HEK293 (cell line): ENCODE measurements around the gene RNF43.

Source experiments
- GLI4 ChIP-seq: fragments of 450-650 bp; formaldehyde crosslinking; IDR thresholded peaks from 2 replicates; pipeline ENCODE4 v1.5.1; 2016; ENCODE audit warnings: missing biosample characterization, missing genetic modification characterization
- KLF9 ChIP-seq: fragments of 450-650 bp; formaldehyde crosslinking; IDR thresholded peaks from 2 replicates; pipeline ENCODE4 v1.5.1; 2016; ENCODE audit warnings: missing biosample characterization, missing genetic modification characterization, low read depth
- PRDM6 ChIP-seq: fragments of 450-650 bp; formaldehyde crosslinking; IDR thresholded peaks from 2 replicates; pipeline ENCODE4 v1.5.1; 2017; ENCODE audit warnings: missing biosample characterization, missing genetic modification characterization
- RBAK ChIP-seq: fragments of 450-650 bp; formaldehyde crosslinking; IDR thresholded peaks from 2 replicates; pipeline ENCODE4 v1.5.1; 2016; ENCODE audit warnings: missing biosample characterization, missing genetic modification characterization
- REPIN1 ChIP-seq: fragments of 450-650 bp; formaldehyde crosslinking; IDR thresholded peaks from 2 replicates; pipeline ENCODE4 v1.5.1; 2017; ENCODE audit warnings: missing biosample characterization, missing genetic modification characterization, low read depth
- TCF7L2 ChIP-seq: IDR thresholded peaks from 2 replicates; pipeline ENCODE4 v1.6.1; 2011; ENCODE audit warnings: low read depth, mild to moderate bottlenecking, inconsistent platforms, low read length, moderate library complexity, borderline replicate concordance
- ZBTB11 ChIP-seq: fragments of 450-650 bp; formaldehyde crosslinking; conservative IDR thresholded peaks from 2 replicates; pipeline ENCODE4 v1.5.1; 2016; ENCODE audit warnings: low read depth, missing biosample characterization, missing genetic modification characterization
- ZBTB21 ChIP-seq: fragments of 450-650 bp; formaldehyde crosslinking; IDR thresholded peaks from 2 replicates; pipeline ENCODE4 v1.5.1; 2017; ENCODE audit warnings: missing biosample characterization, missing genetic modification characterization
- ZNF112 ChIP-seq: fragments of 450-650 bp; formaldehyde crosslinking; IDR thresholded peaks from 2 replicates; pipeline ENCODE4 v1.5.0; 2017; ENCODE audit warnings: missing biosample characterization, missing genetic modification characterization
- ZNF132 ChIP-seq: fragments of 450-650 bp; formaldehyde crosslinking; IDR thresholded peaks from 2 replicates; pipeline ENCODE4 v1.5.1; 2017; ENCODE audit warnings: missing biosample characterization, missing genetic modification characterization, borderline replicate concordance
- ZNF202 ChIP-seq: fragments of 450-650 bp; formaldehyde crosslinking; IDR thresholded peaks from 2 replicates; pipeline ENCODE4 v1.5.1; 2016; ENCODE audit warnings: missing biosample characterization, missing genetic modification characterization, borderline replicate concordance
- ZNF223 ChIP-seq: fragments of 450-650 bp; formaldehyde crosslinking; IDR thresholded peaks from 2 replicates; pipeline ENCODE4 v1.5.1; 2016; ENCODE audit warnings: missing biosample characterization, missing genetic modification characterization
- ZNF280C ChIP-seq: fragments of 450-650 bp; formaldehyde crosslinking; IDR thresholded peaks from 2 replicates; pipeline ENCODE4 v1.5.1; 2016; ENCODE audit warnings: missing biosample characterization, missing genetic modification characterization
- ZNF335 ChIP-seq: fragments of 450-650 bp; formaldehyde crosslinking; conservative IDR thresholded peaks from 2 replicates; pipeline ENCODE4 v1.5.1; 2016; ENCODE audit warnings: missing biosample characterization, missing genetic modification characterization
- ZNF366 ChIP-seq: fragments of 450-650 bp; formaldehyde crosslinking; conservative IDR thresholded peaks from 2 replicates; pipeline ENCODE4 v1.5.1; 2016; ENCODE audit warnings: missing biosample characterization, missing genetic modification characterization
- ZNF473 ChIP-seq: fragments of 450-650 bp; formaldehyde crosslinking; IDR thresholded peaks from 2 replicates; pipeline ENCODE4 v1.5.1; 2017; ENCODE audit warnings: missing biosample characterization, missing genetic modification characterization
- ZNF514 ChIP-seq: fragments of 450-650 bp; formaldehyde crosslinking; IDR thresholded peaks from 2 replicates; pipeline ENCODE4 v1.5.1; 2016; ENCODE audit warnings: missing biosample characterization, missing genetic modification characterization
- ZNF518A ChIP-seq: fragments of 450-650 bp; formaldehyde crosslinking; conservative IDR thresholded peaks from 2 replicates; pipeline ENCODE4 v1.5.1; 2016; ENCODE audit warnings: low read depth, missing biosample characterization, missing genetic modification characterization
- ZNF555 ChIP-seq: fragments of 450-650 bp; formaldehyde crosslinking; conservative IDR thresholded peaks from 2 replicates; pipeline ENCODE4 v1.5.1; 2017; ENCODE audit warnings: missing biosample characterization, mild to moderate bottlenecking, missing genetic modification characterization, inconsistent platforms
- ZNF580 ChIP-seq: fragments of 450-650 bp; formaldehyde crosslinking; IDR thresholded peaks from 2 replicates; pipeline ENCODE4 v1.5.1; 2016; ENCODE audit warnings: missing biosample characterization, missing genetic modification characterization
- ZNF585B ChIP-seq: fragments of 450-650 bp; formaldehyde crosslinking; IDR thresholded peaks from 2 replicates; pipeline ENCODE4 v1.5.1; 2016; ENCODE audit warnings: missing biosample characterization, missing genetic modification characterization
- ZNF629 ChIP-seq: fragments of 450-650 bp; formaldehyde crosslinking; IDR thresholded peaks from 2 replicates; pipeline ENCODE4 v1.5.1; 2017; ENCODE audit warnings: missing biosample characterization, missing genetic modification characterization
- ZNF654 ChIP-seq: fragments of 450-650 bp; formaldehyde crosslinking; IDR thresholded peaks from 2 replicates; pipeline ENCODE4 v1.5.1; 2016; ENCODE audit warnings: low read depth, missing biosample characterization, missing genetic modification characterization
- ZNF843 ChIP-seq: fragments of 450-650 bp; formaldehyde crosslinking; IDR thresholded peaks from 2 replicates; pipeline ENCODE4 v1.5.1; 2016; ENCODE audit warnings: missing biosample characterization, missing genetic modification characterization
- ZSCAN4 ChIP-seq: fragments of 450-650 bp; formaldehyde crosslinking; IDR thresholded peaks from 2 replicates; pipeline ENCODE4 v1.5.1; 2017; ENCODE audit warnings: missing biosample characterization, missing genetic modification characterization

The RNF43 gene

GRCh38 chr17:58387834-58388233 lies 29.5 kb downstream of the RNF43 start (continued):
- TF ChIP-seq ZNF335 (tag by site-specific recombination): peak; percentile 85
- no peak for TF ChIP-seq ZNF555 (tag by site-specific recombination)
- peak; percentile 71; the same call in 1 of the 2 replicates for TF ChIP-seq ZBTB21
- TF ChIP-seq ZSCAN4: no peak
- TF ChIP-seq ZNF473 (tag by site-specific recombination): no peak
- no peak; the same call in 1 of the 2 replicates for TF ChIP-seq ZBTB11 (tag by site-specific recombination)
- TF ChIP-seq REPIN1 (tag by site-specific recombination): no peak
- peak; percentile 54 for TF ChIP-seq ZNF366 (tag by site-specific recombination)
- no peak for TF ChIP-seq ZNF223 (tag by site-specific recombination)
- TF ChIP-seq ZNF629 (tag by site-specific recombination): peak; percentile 90
- TF ChIP-seq PRDM6: peak; percentile 58; the same call in 1 of the 2 replicates
- no peak for TF ChIP-seq ZNF280C (tag by site-specific recombination)
- peak; percentile 95 for TF ChIP-seq ZNF843
- TF ChIP-seq ZNF654 (tag by site-specific recombination): no peak
- TF ChIP-seq ZNF112 (tag by site-specific recombination): no peak
- no peak for TF ChIP-seq ZNF514 (tag by site-specific recombination)
- no peak for TF ChIP-seq ZNF585B (tag by site-specific recombination)
- TF ChIP-seq RBAK (tag by site-specific recombination): no peak
- no peak for TF ChIP-seq GLI4
- TF ChIP-seq TCF7L2: peak; percentile 54; the same call in 1 of the 2 replicates
- TF ChIP-seq KLF9 (tag by site-specific recombination): peak; percentile 79
- peak; percentile 87 for TF ChIP-seq ZNF580
- TF ChIP-seq ZNF202 (tag by site-specific recombination): no peak
- no peak for TF ChIP-seq ZNF132 (tag by site-specific recombination)
- peak; percentile 49; the same call in 1 of the 2 replicates for TF ChIP-seq ZNF518A (tag by site-specific recombination)
